NCI-H2107 treated with DMSO at 0.1 percent for 48 hours (cell line): ENCODE results near the gene ID2.
"Not testable (repeated sequence)": the region's sequence is repeated elsewhere in the genome, so short reads cannot be mapped to it uniquely, and the experiment has no call there.

Source experiments
- DNase-seq: peaks from one replicate; lab custom pipeline; 2025; ENCODE audit not compliant: unreplicated experiment; lab: John Stamatoyannopoulos, UW

Gene ID2

GRCh38 chr2:8725838-8726237 is 44.0 kb downstream of the ID2 start:
- DNase-seq: no peak

GRCh38 chr2:8728305-8729015 is 46.6 kb downstream of the ID2 start:
- no peak for DNase-seq

GRCh38 chr2:8729101-8729500 is 47.2 kb downstream of the ID2 start:
- not testable (repeated sequence) for DNase-seq

GRCh38 chr2:8729939-8730338 is 48.1 kb downstream of the ID2 start:
- no peak for DNase-seq

- DNase-seq: no peak
Measured at GRCh38 chr2:8732601-8733000, 50.7 kb downstream of the ID2 start.
